ENCODE measurements around the gene BACH2.

Gene BACH2

GRCh38 chr6:90319044-90319443 lies 22.4 kb upstream of the BACH2 start:
- no peak overlapping the region for H2AFZ ChIP-seq (ENCODE audit: low read length)
- no peak for DNase-seq (ENCODE audit: low spot score)
- no peaks in the 10 kb centered on the region for H3K4me1 ChIP-seq (ENCODE audit: control insufficient read depth in 2 of 2, insufficient read depth in 1 of 2, low read depth in 1 of 2, low read length in 2 of 2)
- WGBS, 2 donors (ENCODE audit: extremely low coverage in 2 of 2, insufficient read length in 2 of 2, insufficient replicate concordance in 1 of 2), result no CpG with 5 or more reads among the region's 1 CpG
- H4K8ac ChIP-seq (ENCODE audit: low read depth, low read length), result no peak overlapping the region
- H3K18ac ChIP-seq (ENCODE audit: low read length), result no peak overlapping the region
- no peak overlapping the region for H2BK12ac ChIP-seq (ENCODE audit: low read length)
- no peak overlapping the region for H3K27ac ChIP-seq (replicated peaks; ENCODE audit: low read length)
- peaks cover 0 to 6% (median 0%) of the 10 kb centered on the region in 3 experiments for H3K27me3 ChIP-seq (ENCODE audit: control insufficient read depth in 3 of 3, insufficient read depth in 3 of 3, low read depth in 1 of 3, low read length in 3 of 3)
- no peak overlapping the region for H3K4me3 ChIP-seq (ENCODE audit: low read length in 2 of 2)
- H3K9me3 ChIP-seq (replicated peaks in 1 of 2; ENCODE audit: control insufficient read depth in 2 of 2, insufficient read depth in 1 of 2, low read depth in 1 of 2, low read length in 2 of 2), result no peaks in the 10 kb centered on the region
- H2BK120ac ChIP-seq (ENCODE audit: low read depth, low read length), result no peak overlapping the region
- no peak overlapping the region for H2BK5ac ChIP-seq (ENCODE audit: low read length)
- no peak overlapping the region for H2BK15ac ChIP-seq (ENCODE audit: low read length)
- no peak overlapping the region for H4K91ac ChIP-seq (ENCODE audit: low read depth, low read length, poor library complexity)
- no peak overlapping the region for H3K23ac ChIP-seq (ENCODE audit: low read depth, low read length, poor library complexity)
- no peak overlapping the region for H3K4ac ChIP-seq (ENCODE audit: low read length)
- no peak overlapping the region for H3K9ac ChIP-seq (ENCODE audit: low read depth, low read length, poor library complexity)
- H3K79me1 ChIP-seq (ENCODE audit: low read depth, low read length), result no peaks in the 10 kb centered on the region
- no peaks in the 10 kb centered on the region for H3K36me3 ChIP-seq (replicated peaks in 1 of 2; ENCODE audit: control insufficient read depth in 2 of 2, insufficient read depth in 2 of 2, low read length in 2 of 2)
- no peak overlapping the region for H3K4me2 ChIP-seq (ENCODE audit: insufficient read depth, low read length, poor library complexity, severe bottlenecking)
- H2AK5ac ChIP-seq (ENCODE audit: low read depth, low read length), result no peak overlapping the region
- H3K14ac ChIP-seq (ENCODE audit: low read length), result no peak overlapping the region

- Histone ChIP-seq H3K4ac (ENCODE audit: low read length) (no peak overlapping the region), H3K4me3 (ENCODE audit: low read length in 2 of 2) (no peak overlapping the region), H2AFZ (ENCODE audit: low read length) (no peak overlapping the region), H3K23ac (ENCODE audit: low read depth, low read length, poor library complexity) (no peak overlapping the region), H2BK120ac (ENCODE audit: low read depth, low read length) (no peak overlapping the region), H3K4me2 (ENCODE audit: insufficient read depth, low read length, poor library complexity, severe bottlenecking) (no peak overlapping the region), H3K27me3 (ENCODE audit: control insufficient read depth in 3 of 3, insufficient read depth in 3 of 3, low read depth in 1 of 3, low read length in 3 of 3) (peaks cover 0 to 20% (median 0%) of the 10 kb centered on the region in 3 experiments), H4K8ac (ENCODE audit: low read depth, low read length) (no peak overlapping the region), H3K14ac (ENCODE audit: low read length) (no peak overlapping the region), H3K27ac (replicated peaks; ENCODE audit: low read length) (no peak overlapping the region), H3K9ac (ENCODE audit: low read depth, low read length, poor library complexity) (no peak overlapping the region), H2BK5ac (ENCODE audit: low read length) (no peak overlapping the region), H3K79me1 (ENCODE audit: low read depth, low read length) (no peaks in the 10 kb centered on the region), H3K9me3 (replicated peaks in 1 of 2; ENCODE audit: control insufficient read depth in 2 of 2, insufficient read depth in 1 of 2, low read depth in 1 of 2, low read length in 2 of 2) (no peaks in the 10 kb centered on the region), H4K91ac (ENCODE audit: low read depth, low read length, poor library complexity) (no peak overlapping the region), H3K18ac (ENCODE audit: low read length) (no peak overlapping the region), H3K4me1 (ENCODE audit: control insufficient read depth in 2 of 2, insufficient read depth in 1 of 2, low read depth in 1 of 2, low read length in 2 of 2) (no peaks in the 10 kb centered on the region), H2BK15ac (ENCODE audit: low read length) (no peak overlapping the region), H2AK5ac (ENCODE audit: low read depth, low read length) (no peak overlapping the region), H2BK12ac (ENCODE audit: low read length) (no peak overlapping the region), H3K36me3 (replicated peaks in 1 of 2; ENCODE audit: control insufficient read depth in 2 of 2, insufficient read depth in 2 of 2, low read length in 2 of 2) (no peaks in the 10 kb centered on the region)
- no peak for DNase-seq (ENCODE audit: low spot score)
- no CpG with 5 or more reads among the region's 3 CpGs for WGBS, 2 donors (ENCODE audit: extremely low coverage in 2 of 2, insufficient read length in 2 of 2, insufficient replicate concordance in 1 of 2)
Measured at GRCh38 chr6:90315986-90316385, 19.3 kb upstream of the BACH2 start.

- H3K9ac ChIP-seq (ENCODE audit: low read depth, low read length, poor library complexity), result no peak overlapping the region
- H2AFZ ChIP-seq (ENCODE audit: low read length), result no peak overlapping the region
- H2BK15ac ChIP-seq (ENCODE audit: low read length), result no peak overlapping the region
- no peak for DNase-seq (ENCODE audit: low spot score)
- no peak overlapping the region for H3K23ac ChIP-seq (ENCODE audit: low read depth, low read length, poor library complexity)
- no peaks in the 10 kb centered on the region for H3K9me3 ChIP-seq (replicated peaks in 1 of 2; ENCODE audit: control insufficient read depth in 2 of 2, insufficient read depth in 1 of 2, low read depth in 1 of 2, low read length in 2 of 2)
- no peak overlapping the region for H4K91ac ChIP-seq (ENCODE audit: low read depth, low read length, poor library complexity)
- no peak overlapping the region for H3K27ac ChIP-seq (replicated peaks; ENCODE audit: low read length)
- H2BK120ac ChIP-seq (ENCODE audit: low read depth, low read length), result no peak overlapping the region
- no peaks in the 10 kb centered on the region for H3K36me3 ChIP-seq (replicated peaks in 1 of 2; ENCODE audit: control insufficient read depth in 2 of 2, insufficient read depth in 2 of 2, low read length in 2 of 2)
- H2BK12ac ChIP-seq (ENCODE audit: low read length), result no peak overlapping the region
- no peaks in the 10 kb centered on the region for H3K79me1 ChIP-seq (ENCODE audit: low read depth, low read length)
- no CpG with 5 or more reads among the region's 4 CpGs for WGBS, 2 donors (ENCODE audit: extremely low coverage in 2 of 2, insufficient read length in 2 of 2, insufficient replicate concordance in 1 of 2)
- no peak overlapping the region for H4K8ac ChIP-seq (ENCODE audit: low read depth, low read length)
- no peak overlapping the region for H3K4me3 ChIP-seq (ENCODE audit: low read length in 2 of 2)
- no peak overlapping the region for H2AK5ac ChIP-seq (ENCODE audit: low read depth, low read length)
- H3K14ac ChIP-seq (ENCODE audit: low read length), result no peak overlapping the region
- H3K4me1 ChIP-seq (ENCODE audit: control insufficient read depth in 2 of 2, insufficient read depth in 1 of 2, low read depth in 1 of 2, low read length in 2 of 2), result no peaks in the 10 kb centered on the region
- H3K18ac ChIP-seq (ENCODE audit: low read length), result no peak overlapping the region
- H3K4ac ChIP-seq (ENCODE audit: low read length), result no peak overlapping the region
- H3K4me2 ChIP-seq (ENCODE audit: insufficient read depth, low read length, poor library complexity, severe bottlenecking), result no peak overlapping the region
- H2BK5ac ChIP-seq (ENCODE audit: low read length), result no peak overlapping the region
- H3K27me3 ChIP-seq (ENCODE audit: control insufficient read depth in 3 of 3, insufficient read depth in 3 of 3, low read depth in 1 of 3, low read length in 3 of 3), result peaks cover 0 to 21% (median 0%) of the 10 kb centered on the region in 3 experiments
Measured at GRCh38 chr6:90315354-90315950, 18.8 kb upstream of the BACH2 start.

- no peak overlapping the region for H3K9ac ChIP-seq (ENCODE audit: low read depth, low read length, poor library complexity)
- H3K23ac ChIP-seq (ENCODE audit: low read depth, low read length, poor library complexity), result no peak overlapping the region
- H3K4me3 ChIP-seq (ENCODE audit: low read length in 2 of 2), result no peak overlapping the region
- no peak overlapping the region for H3K4ac ChIP-seq (ENCODE audit: low read length)
- no peak overlapping the region for H2BK15ac ChIP-seq (ENCODE audit: low read length)
- DNase-seq (ENCODE audit: low spot score), result no peak
- no CpG with 5 or more reads among the region's 4 CpGs for WGBS, 2 donors (ENCODE audit: extremely low coverage in 2 of 2, insufficient read length in 2 of 2, insufficient replicate concordance in 1 of 2)
- no peaks in the 10 kb centered on the region for H3K9me3 ChIP-seq (replicated peaks in 1 of 2; ENCODE audit: control insufficient read depth in 2 of 2, insufficient read depth in 1 of 2, low read depth in 1 of 2, low read length in 2 of 2)
- no peak overlapping the region for H4K8ac ChIP-seq (ENCODE audit: low read depth, low read length)
- no peak overlapping the region for H2AFZ ChIP-seq (ENCODE audit: low read length)
- H3K4me2 ChIP-seq (ENCODE audit: insufficient read depth, low read length, poor library complexity, severe bottlenecking), result no peak overlapping the region
- H4K91ac ChIP-seq (ENCODE audit: low read depth, low read length, poor library complexity), result no peak overlapping the region
- no peak overlapping the region for H3K27ac ChIP-seq (replicated peaks; ENCODE audit: low read length)
- no peak overlapping the region for H2BK120ac ChIP-seq (ENCODE audit: low read depth, low read length)
- H3K14ac ChIP-seq (ENCODE audit: low read length), result no peak overlapping the region
- H2BK5ac ChIP-seq (ENCODE audit: low read length), result no peak overlapping the region
- no peaks in the 10 kb centered on the region for H3K79me1 ChIP-seq (ENCODE audit: low read depth, low read length)
- H2AK5ac ChIP-seq (ENCODE audit: low read depth, low read length), result no peak overlapping the region
- H3K4me1 ChIP-seq (ENCODE audit: control insufficient read depth in 2 of 2, insufficient read depth in 1 of 2, low read depth in 1 of 2, low read length in 2 of 2), result no peaks in the 10 kb centered on the region
- H3K36me3 ChIP-seq (replicated peaks in 1 of 2; ENCODE audit: control insufficient read depth in 2 of 2, insufficient read depth in 2 of 2, low read length in 2 of 2), result no peaks in the 10 kb centered on the region
- no peak overlapping the region for H2BK12ac ChIP-seq (ENCODE audit: low read length)
- H3K27me3 ChIP-seq (ENCODE audit: control insufficient read depth in 3 of 3, insufficient read depth in 3 of 3, low read depth in 1 of 3, low read length in 3 of 3), result peaks cover 0 to 28% (median 0%) of the 10 kb centered on the region in 3 experiments
- no peak overlapping the region for H3K18ac ChIP-seq (ENCODE audit: low read length)
Measured at GRCh38 chr6:90314514-90314913, 17.9 kb upstream of the BACH2 start.
